MCF 10A (cell line): ENCODE results near the gene RAB9A. TPM values are rescaled to one million over a fixed set of nuclear protein-coding genes. Genes with fewer than 3 reads are reported as not detected.

Experiments used
- BruUV-seq: library from RNA; stranded (reverse); fragments of 400-500 nt; replicated peaks from 2 replicates; lab custom pipeline; 2021; lab: Mats Ljungman, UMichigan
- CTCF ChIA-PET: fragments of 300-600 bp; sonication (Branson Sonifier 250); formaldehyde crosslinking; extraction: SDS; loops from one replicate; lab custom pipeline; 2021; ENCODE audit warnings: antibody characterized with exemption, inconsistent platforms; lab: Yijun Ruan, JAX
- POLR2A ChIA-PET: fragments of 300-600, 350-650 bp; sonication (Branson Sonifier 250); formaldehyde crosslinking; extraction: SDS; loops from one replicate; lab custom pipeline; 2020; ENCODE audit warnings: antibody characterized with exemption, inconsistent platforms; lab: Yijun Ruan, JAX
- DNase-seq: peaks from one replicate; pipeline ENCODE4 v3.0.0-alpha.2; 2018; ENCODE audit not compliant: unreplicated experiment
- H3K27ac Mint-ChIP-seq: one replicate; pipeline ENCODE4 v1.8.0; 2022; ENCODE audit warnings: mild to moderate bottlenecking, low read depth, mixed read lengths; ENCODE audit not compliant: unreplicated experiment
- H3K27me3 Mint-ChIP-seq: one replicate; pipeline ENCODE4 v1.8.0; 2022; ENCODE audit warnings: mixed read lengths; ENCODE audit not compliant: insufficient read depth, unreplicated experiment
- H3K36me3 Mint-ChIP-seq: one replicate; pipeline ENCODE4 v1.8.0; 2022; ENCODE audit warnings: mild to moderate bottlenecking, moderate library complexity, mixed read lengths; ENCODE audit not compliant: insufficient read depth, unreplicated experiment
- H3K4me1 Mint-ChIP-seq: one replicate; pipeline ENCODE4 v1.8.0; 2022; ENCODE audit warnings: mixed read lengths; ENCODE audit not compliant: insufficient read depth, unreplicated experiment
- H3K4me3 Mint-ChIP-seq: one replicate; pipeline ENCODE4 v1.8.0; 2022; ENCODE audit warnings: mild to moderate bottlenecking, moderate library complexity, mixed read lengths; ENCODE audit not compliant: unreplicated experiment
- H3K9me3 Mint-ChIP-seq: one replicate; pipeline ENCODE4 v1.8.0; 2022; ENCODE audit warnings: mixed read lengths; ENCODE audit not compliant: unreplicated experiment
- intact Hi-C: fragments of 100-400 bp; cut with micrococcal nuclease; formaldehyde crosslinking; loops from 2 replicates; pipeline ENCODE4 v1.14.1; 2022
- total RNA-seq: library from RNA; stranded (reverse); gene quantifications from 2 replicates; pipeline ENCODE4 v1.2.3, GENCODE V29; 2022
- TF ChIP-seq, protein P1 (sequence below): fragments of 200-600 bp; IDR thresholded peaks from one replicate; pipeline ENCODE4 v1.8.0; 2022; ENCODE audit warnings: antibody characterized with exemption, mild to moderate bottlenecking; ENCODE audit not compliant: unreplicated experiment

RAB9A gene
- total RNA-seq, 1 experiment from 2014 or later: 32.3 TPM

DNA sequence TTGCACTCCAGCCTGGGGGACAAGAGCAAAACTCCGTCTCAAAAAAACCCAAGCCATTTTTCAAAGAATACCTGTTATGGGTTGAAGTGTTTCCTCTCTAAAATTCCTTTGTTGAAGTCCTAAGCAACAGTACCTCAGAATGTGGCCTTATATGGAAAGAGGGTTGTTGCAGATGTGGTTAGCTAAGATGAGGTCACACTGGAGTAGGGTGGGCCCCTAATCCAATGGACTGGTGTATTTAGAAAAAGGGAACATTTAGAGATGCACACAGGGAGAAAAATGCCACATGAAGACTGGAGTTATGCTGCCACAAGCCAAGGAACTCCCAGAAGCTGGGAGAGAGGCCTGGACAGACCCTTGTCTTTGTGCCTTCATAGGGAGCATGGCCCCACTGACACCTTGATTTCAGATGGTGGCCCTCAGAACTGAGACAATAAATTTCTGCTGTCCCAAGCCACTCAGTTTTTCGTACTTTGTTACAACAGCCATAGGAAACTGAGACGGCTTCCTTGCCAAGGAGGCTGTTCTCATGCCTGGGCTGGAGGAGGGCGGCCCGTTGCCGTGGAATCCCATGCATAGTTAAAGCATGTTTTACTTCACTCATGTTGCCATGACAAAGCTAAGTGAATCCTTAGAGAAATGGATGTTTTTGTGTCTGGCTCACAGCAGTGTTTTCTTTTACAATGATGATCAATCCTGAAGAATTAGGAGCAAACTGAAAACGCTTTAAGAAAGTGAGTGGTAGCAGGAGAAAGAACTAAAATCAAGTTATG, 29.0 kb downstream of the RAB9A start:
- TF ChIP-seq, protein P1, sequence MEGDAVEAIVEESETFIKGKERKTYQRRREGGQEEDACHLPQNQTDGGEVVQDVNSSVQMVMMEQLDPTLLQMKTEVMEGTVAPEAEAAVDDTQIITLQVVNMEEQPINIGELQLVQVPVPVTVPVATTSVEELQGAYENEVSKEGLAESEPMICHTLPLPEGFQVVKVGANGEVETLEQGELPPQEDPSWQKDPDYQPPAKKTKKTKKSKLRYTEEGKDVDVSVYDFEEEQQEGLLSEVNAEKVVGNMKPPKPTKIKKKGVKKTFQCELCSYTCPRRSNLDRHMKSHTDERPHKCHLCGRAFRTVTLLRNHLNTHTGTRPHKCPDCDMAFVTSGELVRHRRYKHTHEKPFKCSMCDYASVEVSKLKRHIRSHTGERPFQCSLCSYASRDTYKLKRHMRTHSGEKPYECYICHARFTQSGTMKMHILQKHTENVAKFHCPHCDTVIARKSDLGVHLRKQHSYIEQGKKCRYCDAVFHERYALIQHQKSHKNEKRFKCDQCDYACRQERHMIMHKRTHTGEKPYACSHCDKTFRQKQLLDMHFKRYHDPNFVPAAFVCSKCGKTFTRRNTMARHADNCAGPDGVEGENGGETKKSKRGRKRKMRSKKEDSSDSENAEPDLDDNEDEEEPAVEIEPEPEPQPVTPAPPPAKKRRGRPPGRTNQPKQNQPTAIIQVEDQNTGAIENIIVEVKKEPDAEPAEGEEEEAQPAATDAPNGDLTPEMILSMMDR: no peak
- DNase-seq: no peak
- Mint-ChIP-seq H3K4me3 (no peak overlapping the region), H3K9me3 (no peaks in the 10 kb centered on the region), H3K4me1 (no peaks in the 10 kb centered on the region), H3K27me3 (no peaks in the 10 kb centered on the region), H3K36me3 (peaks cover 64% of the 10 kb centered on the region), H3K27ac (peak overlapping the region; percentile 54)
- intact Hi-C loops: no loop called here
- POLR2A ChIA-PET: no interaction called here
- BruUV-seq: no TSS peak
- CTCF ChIA-PET: interaction anchor here (1.2 kb wide), 1 partner anchor 10 kb away, joined by 3 read pairs; no protein-coding TSS in a partner anchor

- no peak for DNase-seq
- intact Hi-C loops: no loop called here
- no peaks in the 10 kb centered on the region for H3K27me3 Mint-ChIP-seq
- no peak overlapping the region for H3K27ac Mint-ChIP-seq
- no peaks in the 10 kb centered on the region for H3K4me1 Mint-ChIP-seq
- H3K4me3 Mint-ChIP-seq: no peak overlapping the region
- TF ChIP-seq, protein P1: no peak
- CTCF ChIA-PET: interaction anchor here (0.6 to 1.0 kb wide), 5 partner anchors 9 to 798 kb away, joined by 3 to 4 read pairs (median 4); partner anchors contain the start of genes OFD1 and TRAPPC2
- POLR2A ChIA-PET: interaction anchor here (0.8 to 1.8 kb wide), 2 partner anchors 12 to 15 kb away, joined by 3 to 8 read pairs; partner anchors contain the start of genes OFD1 and TRAPPC2
- BruUV-seq: no TSS peak
- no peaks in the 10 kb centered on the region for H3K9me3 Mint-ChIP-seq
- H3K36me3 Mint-ChIP-seq: peaks cover 56% of the 10 kb centered on the region
Observed at GRCh38 chrX:13719192-13719856, 30.4 kb downstream of the RAB9A start.

DNA sequence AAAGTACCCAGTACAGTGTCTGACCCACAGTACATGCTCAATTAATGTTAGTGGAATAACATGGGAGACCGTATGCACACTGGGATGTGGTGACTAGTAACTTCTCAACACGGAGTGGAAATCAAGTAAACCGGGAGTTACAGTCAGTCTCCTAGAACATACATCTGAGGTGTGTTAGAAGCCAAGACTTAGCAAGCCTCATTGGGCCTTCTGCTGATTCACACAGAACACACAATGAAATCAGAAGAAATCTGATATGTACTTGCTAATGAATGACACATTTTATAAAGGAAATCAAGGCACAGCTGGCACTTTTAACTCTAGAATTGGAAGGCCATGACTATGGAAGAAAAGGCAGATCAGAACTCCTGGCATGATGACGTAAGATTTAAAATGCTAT, 32.4 kb downstream of the RAB9A start:
- H3K4me3 Mint-ChIP-seq: no peak overlapping the region
- intact Hi-C loops: no loop called here
- TF ChIP-seq, protein P1: no peak
- no peaks in the 10 kb centered on the region for H3K9me3 Mint-ChIP-seq
- H3K36me3 Mint-ChIP-seq: peaks cover 45% of the 10 kb centered on the region
- POLR2A ChIA-PET: interaction anchor here (1.0 to 1.7 kb wide), 3 partner anchors 12 to 28 kb away, joined by 3 to 7 read pairs (median 3); partner anchors contain the start of genes OFD1 and TRAPPC2
- DNase-seq: no peak
- CTCF ChIA-PET: interaction anchor here (0.6 kb wide), 2 partner anchors 26 to 74 kb away, joined by 3 to 4 read pairs; no protein-coding TSS in a partner anchor
- H3K27ac Mint-ChIP-seq: no peak overlapping the region
- no TSS peak for BruUV-seq
- no peaks in the 10 kb centered on the region for H3K27me3 Mint-ChIP-seq
- no peaks in the 10 kb centered on the region for H3K4me1 Mint-ChIP-seq
